Measurements from ENCODE around the gene TMCC2.

Gene TMCC2

GRCh38 chr1:205316161-205316566 lies 88.4 kb downstream of the TMCC2 start:
- H3K36me3 ChIP-seq (ENCODE audit: control insufficient read depth, insufficient read depth, low read length) = no peaks in the 10 kb centered on the region

GRCh38 chr1:205317311-205317917 lies 89.7 kb downstream of the TMCC2 start:
- DNase-seq (ENCODE audit: extremely low read depth, insufficient read length) = no peak
- H3K4me3 ChIP-seq (replicated peaks; ENCODE audit: low read depth, low read length) = no peak overlapping the region
- no peak for TF ChIP-seq CTCF (IDR thresholded peaks at IDR 0.05; ENCODE audit: insufficient read depth, low read length, poor library complexity, severe bottlenecking)
- peaks cover 4% of the 10 kb centered on the region for H3K27me3 ChIP-seq (replicated peaks; ENCODE audit: control insufficient read depth, insufficient read depth, low read length)
- no peaks in the 10 kb centered on the region for H3K36me3 ChIP-seq (ENCODE audit: control insufficient read depth, insufficient read depth, low read length)

More at GRCh38 chr1:205316161-205316566, 88.4 kb downstream of the TMCC2 start:
- Histone ChIP-seq H3K4me3 (replicated peaks; ENCODE audit: low read depth, low read length) (no peak overlapping the region), H3K27me3 (replicated peaks; ENCODE audit: control insufficient read depth, insufficient read depth, low read length) (peaks cover 2% of the 10 kb centered on the region)
- TF ChIP-seq CTCF (IDR thresholded peaks at IDR 0.05; ENCODE audit: insufficient read depth, low read length, poor library complexity, severe bottlenecking) = no peak
- DNase-seq (ENCODE audit: extremely low read depth, insufficient read length) = no peak

- DNase-seq (ENCODE audit: extremely low read depth, insufficient read length) = no peak
- TF ChIP-seq CTCF (IDR thresholded peaks at IDR 0.05; ENCODE audit: insufficient read depth, low read length, poor library complexity, severe bottlenecking) = no peak
- H3K36me3 ChIP-seq (ENCODE audit: control insufficient read depth, insufficient read depth, low read length) = no peaks in the 10 kb centered on the region
- peaks cover 4% of the 10 kb centered on the region for H3K27me3 ChIP-seq (replicated peaks; ENCODE audit: control insufficient read depth, insufficient read depth, low read length)
- H3K4me3 ChIP-seq (replicated peaks; ENCODE audit: low read depth, low read length) = no peak overlapping the region
Measured at GRCh38 chr1:205318231-205318991, 90.7 kb downstream of the TMCC2 start.

GRCh38 chr1:205319081-205320018 lies 91.6 kb downstream of the TMCC2 start:
- TF ChIP-seq CTCF (IDR thresholded peaks at IDR 0.05; ENCODE audit: insufficient read depth, low read length, poor library complexity, severe bottlenecking) = no peak
- no peak overlapping the region for H3K4me3 ChIP-seq (replicated peaks; ENCODE audit: low read depth, low read length)
- DNase-seq (ENCODE audit: extremely low read depth, insufficient read length) = no peak
- H3K36me3 ChIP-seq (ENCODE audit: control insufficient read depth, insufficient read depth, low read length) = no peaks in the 10 kb centered on the region
- H3K27me3 ChIP-seq (replicated peaks; ENCODE audit: control insufficient read depth, insufficient read depth, low read length) = peaks cover 4% of the 10 kb centered on the region

- DNase-seq (ENCODE audit: extremely low read depth, insufficient read length) = peak; percentile 84
- H3K4me3 ChIP-seq (replicated peaks; ENCODE audit: low read depth, low read length) = peak within 1 kb of the TSS; percentile 71
- peaks cover 4% of the 10 kb centered on the region for H3K27me3 ChIP-seq (replicated peaks; ENCODE audit: control insufficient read depth, insufficient read depth, low read length)
- H3K36me3 ChIP-seq (ENCODE audit: control insufficient read depth, insufficient read depth, low read length) = no peaks in the 10 kb centered on the region
- peak; percentile 13 for TF ChIP-seq CTCF (IDR thresholded peaks at IDR 0.05; ENCODE audit: insufficient read depth, low read length, poor library complexity, severe bottlenecking)
Measured at GRCh38 chr1:205321162-205321958, 93.6 kb downstream of the TMCC2 start, which contains the start of gene NUAK2. TSS of gene NUAK2 (minus strand) at chr1:205321745. CDS start at chr1:205321628, 117 bp downstream.

Data from GM06990 (cell line).